Upper lobe of right lung (tissue), 1 donor: ENCODE results near the gene UCK1. TPM values are rescaled to one million over a fixed set of nuclear protein-coding genes. Genes with fewer than 3 reads are reported as not detected.

Experiments
- ATAC-seq: fragments of 200-7000 bp; cut with Tn5 transposase; one replicate; pipeline ENCODE4 v1.9.1; 2020; ENCODE audit warnings: mild to moderate bottlenecking, moderate library complexity
- DNase-seq: peaks from one replicate; pipeline ENCODE4 v3.0.0-alpha.2; 2020
- H3K27ac ChIP-seq: fragments of 200-600 bp; one replicate; pipeline ENCODE4 v1.8.0; 2022
- H3K27me3 ChIP-seq: fragments of 200-600 bp; one replicate; pipeline ENCODE4 v1.8.0; 2022; ENCODE audit warnings: mild to moderate bottlenecking
- H3K36me3 ChIP-seq: fragments of 200-600 bp; one replicate; pipeline ENCODE4 v1.8.0; 2022
- H3K4me1 ChIP-seq: fragments of 200-600 bp; one replicate; pipeline ENCODE4 v1.8.0; 2022
- H3K4me3 ChIP-seq: fragments of 200-600 bp; one replicate; pipeline ENCODE4 v1.8.0; 2022; ENCODE audit warnings: mild to moderate bottlenecking
- H3K9me3 ChIP-seq: fragments of 200-600 bp; one replicate; pipeline ENCODE4 v1.8.0; 2022
- intact Hi-C: fragments of 100-400 bp; cut with DNase I; formaldehyde crosslinking; loops from one replicate; pipeline ENCODE4 v1.11.0; 2022
- total RNA-seq: library from RNA; stranded (reverse); fragmentation: NEBNext Ultra II Directional; extraction: Animal tissue kit (Norgen Biotek cat#: 25700); gene quantifications from one replicate; pipeline ENCODE4 v1.2.1, GENCODE V29; 2021
- TF ChIP-seq, protein P1 (sequence below): fragments of 200-600 bp; IDR thresholded peaks from one replicate; pipeline ENCODE4 v1.8.0; 2022; ENCODE audit warnings: antibody characterized with exemption
- donor health status: DM: no; HTN: yes; CAD: no; lungs with severe emphysema.

Gene UCK1
- total RNA-seq, 1 donor from 2014 or later: 27.9 TPM

DNA sequence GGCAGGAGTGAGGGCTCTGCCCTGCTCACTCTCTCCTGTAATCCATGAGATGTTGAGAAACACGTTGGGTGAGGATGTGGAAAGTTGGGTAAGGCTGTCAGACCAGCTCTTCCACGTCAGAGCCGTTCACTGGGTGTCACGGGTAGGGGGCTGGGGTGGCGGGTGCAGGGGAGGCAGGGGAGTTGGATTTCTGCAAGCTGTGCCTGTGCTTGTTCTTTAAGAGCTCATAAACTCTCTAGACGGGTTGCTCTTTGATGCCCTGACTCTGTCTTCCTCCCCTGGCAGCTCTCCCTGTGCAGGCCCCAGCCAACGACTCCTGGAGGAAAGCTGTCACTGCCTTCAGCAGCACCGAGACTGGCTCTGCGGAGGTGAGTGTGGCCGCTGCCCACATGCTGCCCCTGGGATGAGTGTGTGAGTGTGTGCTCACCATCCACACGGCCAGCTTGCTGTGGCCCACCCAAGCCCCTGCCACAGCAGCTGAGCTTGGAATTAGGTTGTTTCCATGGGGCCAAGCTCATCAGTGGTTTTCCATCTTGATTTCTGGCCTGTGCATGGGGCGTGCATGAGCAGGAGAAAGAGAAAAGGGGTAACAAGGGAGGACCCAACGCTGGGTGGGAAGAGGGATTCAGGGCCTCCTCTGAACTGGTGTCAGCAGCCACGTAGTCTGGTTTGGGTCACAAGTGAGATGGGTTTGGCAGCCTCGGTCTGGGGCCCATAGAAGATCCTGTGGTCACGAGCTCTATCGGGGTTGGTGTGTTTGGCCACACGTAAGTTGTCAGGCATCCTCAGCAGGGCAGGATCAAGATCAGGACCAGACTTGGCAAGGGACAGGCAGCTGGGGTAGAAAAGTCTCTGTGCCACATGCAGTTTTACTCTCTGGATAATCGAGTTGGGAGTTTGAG lies 49.4 kb downstream of the UCK1 start:
- DNase-seq: no peak
- H3K36me3 ChIP-seq: peaks cover 99% of the 10 kb centered on the region
- no peaks in the 10 kb centered on the region for H3K9me3 ChIP-seq
- no peak for ATAC-seq
- TF ChIP-seq, protein P1, sequence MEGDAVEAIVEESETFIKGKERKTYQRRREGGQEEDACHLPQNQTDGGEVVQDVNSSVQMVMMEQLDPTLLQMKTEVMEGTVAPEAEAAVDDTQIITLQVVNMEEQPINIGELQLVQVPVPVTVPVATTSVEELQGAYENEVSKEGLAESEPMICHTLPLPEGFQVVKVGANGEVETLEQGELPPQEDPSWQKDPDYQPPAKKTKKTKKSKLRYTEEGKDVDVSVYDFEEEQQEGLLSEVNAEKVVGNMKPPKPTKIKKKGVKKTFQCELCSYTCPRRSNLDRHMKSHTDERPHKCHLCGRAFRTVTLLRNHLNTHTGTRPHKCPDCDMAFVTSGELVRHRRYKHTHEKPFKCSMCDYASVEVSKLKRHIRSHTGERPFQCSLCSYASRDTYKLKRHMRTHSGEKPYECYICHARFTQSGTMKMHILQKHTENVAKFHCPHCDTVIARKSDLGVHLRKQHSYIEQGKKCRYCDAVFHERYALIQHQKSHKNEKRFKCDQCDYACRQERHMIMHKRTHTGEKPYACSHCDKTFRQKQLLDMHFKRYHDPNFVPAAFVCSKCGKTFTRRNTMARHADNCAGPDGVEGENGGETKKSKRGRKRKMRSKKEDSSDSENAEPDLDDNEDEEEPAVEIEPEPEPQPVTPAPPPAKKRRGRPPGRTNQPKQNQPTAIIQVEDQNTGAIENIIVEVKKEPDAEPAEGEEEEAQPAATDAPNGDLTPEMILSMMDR: no peak
- no peak overlapping the region for H3K27ac ChIP-seq
- H3K4me1 ChIP-seq: no peaks in the 10 kb centered on the region
- intact Hi-C loops: no loop called here
- H3K4me3 ChIP-seq: no peak overlapping the region
- H3K27me3 ChIP-seq: no peaks in the 10 kb centered on the region

DNA sequence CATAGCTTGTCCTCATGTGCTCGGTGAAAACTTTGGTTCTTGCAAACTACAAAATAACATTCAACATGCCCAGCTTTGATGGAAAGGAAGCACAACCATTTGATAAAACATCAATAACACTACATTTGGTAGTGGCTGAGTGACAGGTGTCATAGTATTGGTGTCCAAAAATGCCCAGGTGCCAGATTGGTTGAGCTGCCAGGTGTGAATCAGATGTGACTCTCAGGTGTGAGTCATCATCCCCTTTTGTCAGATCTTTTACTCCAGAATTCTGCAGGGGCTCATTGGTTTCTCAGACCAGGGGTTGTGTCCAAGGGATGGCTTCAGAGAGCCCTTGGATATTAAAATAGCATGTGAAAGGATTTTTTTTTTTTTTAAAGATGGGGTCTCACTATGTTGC lies 50.8 kb downstream of the UCK1 start:
- no peak for ATAC-seq
- TF ChIP-seq, protein P1: no peak
- H3K36me3 ChIP-seq: peaks cover 99% of the 10 kb centered on the region
- H3K27ac ChIP-seq: no peak overlapping the region
- no peaks in the 10 kb centered on the region for H3K9me3 ChIP-seq
- no peaks in the 10 kb centered on the region for H3K4me1 ChIP-seq
- no peaks in the 10 kb centered on the region for H3K27me3 ChIP-seq
- intact Hi-C loops: no loop called here
- no peak for DNase-seq
- H3K4me3 ChIP-seq: no peak overlapping the region

- no peaks in the 10 kb centered on the region for H3K9me3 ChIP-seq
- intact Hi-C loops: loop anchor here (10.0 kb wide), 1 partner anchor 134 kb away; no protein-coding TSS in a partner anchor
- TF ChIP-seq, protein P1: no peak
- no peaks in the 10 kb centered on the region for H3K4me1 ChIP-seq
- peaks cover 99% of the 10 kb centered on the region for H3K36me3 ChIP-seq
- H3K27me3 ChIP-seq: no peaks in the 10 kb centered on the region
- H3K27ac ChIP-seq: no peak overlapping the region
- ATAC-seq (no peak), DNase-seq (no peak)
- no peak overlapping the region for H3K4me3 ChIP-seq
These were observed 52.2 kb downstream of the UCK1 start for GRCh38 chr9:131478911-131479310.

DNA sequence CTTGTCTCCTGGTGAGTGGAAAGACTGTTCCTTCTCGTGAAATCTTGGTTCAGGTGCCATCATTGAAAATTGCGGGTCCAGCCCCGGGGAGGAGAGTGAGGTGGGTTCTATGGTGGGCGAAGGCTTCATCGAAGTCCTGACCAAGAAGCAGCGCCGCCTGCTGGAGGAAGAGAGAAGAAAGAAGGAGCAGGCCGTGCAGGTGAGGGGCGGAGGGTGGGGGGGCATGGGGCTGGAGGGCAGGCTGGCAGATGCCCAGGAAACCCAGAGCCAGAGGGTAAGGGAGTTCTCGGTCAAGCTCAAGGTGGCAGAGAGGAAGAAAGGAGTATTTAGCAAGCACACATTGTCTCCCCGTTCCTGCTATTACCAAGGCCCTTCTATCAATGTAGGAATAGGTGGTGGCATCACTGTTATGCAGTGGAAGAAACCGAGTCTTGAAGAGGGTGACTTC lies 52.6 kb downstream of the UCK1 start:
- Histone ChIP-seq H3K4me3 (no peak overlapping the region), H3K4me1 (no peaks in the 10 kb centered on the region), H3K9me3 (no peaks in the 10 kb centered on the region), H3K36me3 (peaks cover 99% of the 10 kb centered on the region), H3K27me3 (no peaks in the 10 kb centered on the region), H3K27ac (no peak overlapping the region)
- TF ChIP-seq, protein P1: peak; percentile 54
- ATAC-seq: peak; percentile 31
- peak; percentile 56 for DNase-seq
- intact Hi-C loops: loop anchor here (10.0 kb wide), 1 partner anchor 134 kb away; no protein-coding TSS in a partner anchor

DNA sequence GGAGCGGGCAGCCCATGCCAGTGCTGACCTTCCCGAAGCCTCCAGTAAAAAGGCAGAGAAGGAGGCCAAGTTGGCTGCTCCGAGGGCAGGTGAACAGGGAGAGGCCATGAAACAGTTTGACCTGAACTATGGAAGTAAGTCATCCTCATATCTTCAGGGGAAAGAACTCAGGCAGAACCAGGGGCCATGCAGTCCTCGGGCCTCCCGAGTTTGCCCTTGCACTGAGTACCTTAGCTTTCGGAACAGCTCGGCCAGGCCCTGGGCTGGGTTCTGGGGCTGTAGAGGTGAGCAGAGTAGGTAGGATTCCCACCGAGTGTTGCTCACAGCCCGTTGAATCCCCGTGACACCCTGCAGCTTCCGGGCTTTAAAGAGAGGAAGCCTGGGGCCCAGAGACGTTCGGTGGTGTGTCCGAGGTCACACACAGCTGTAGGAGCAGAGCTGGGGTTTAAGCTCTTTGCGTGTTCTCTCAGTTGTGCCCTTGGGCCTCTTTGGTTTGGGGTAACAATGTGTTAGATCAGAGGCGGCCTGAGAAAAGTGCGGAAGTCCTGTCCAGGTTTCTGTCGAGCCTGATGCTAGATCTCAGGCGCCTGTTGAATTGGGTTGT lies 53.1 kb downstream of the UCK1 start:
- DNase-seq: no peak
- intact Hi-C loops: loop anchor here (10.0 kb wide), 1 partner anchor 133 kb away; no protein-coding TSS in a partner anchor
- H3K4me3 ChIP-seq: no peak overlapping the region
- H3K36me3 ChIP-seq: peaks cover 99% of the 10 kb centered on the region
- no peaks in the 10 kb centered on the region for H3K27me3 ChIP-seq
- H3K4me1 ChIP-seq: no peaks in the 10 kb centered on the region
- no peaks in the 10 kb centered on the region for H3K9me3 ChIP-seq
- TF ChIP-seq, protein P1: no peak
- no peak for ATAC-seq
- no peak overlapping the region for H3K27ac ChIP-seq
